ENCODE data around the gene TRIM33.

GRCh38 chr1:114559356-114559755 lies 48.4 kb upstream of the TRIM33 start:
- TF ChIP-seq CTCF (IDR thresholded peaks at IDR 0.05) (no peak), POLR2A (IDR thresholded peaks at IDR 0.05) (no peak)
